Measurements from ENCODE around the gene CLOCK. TPM values are rescaled to one million over a fixed set of nuclear protein-coding genes. Genes with fewer than 3 reads are reported as not detected.

Gene CLOCK
- total and polyA plus RNA-seq, 2 of the 8 experiments (the other 6 are each of a cell fraction or from before 2014, with no cell fraction given) = 7.7 to 24.2 TPM

DNA sequence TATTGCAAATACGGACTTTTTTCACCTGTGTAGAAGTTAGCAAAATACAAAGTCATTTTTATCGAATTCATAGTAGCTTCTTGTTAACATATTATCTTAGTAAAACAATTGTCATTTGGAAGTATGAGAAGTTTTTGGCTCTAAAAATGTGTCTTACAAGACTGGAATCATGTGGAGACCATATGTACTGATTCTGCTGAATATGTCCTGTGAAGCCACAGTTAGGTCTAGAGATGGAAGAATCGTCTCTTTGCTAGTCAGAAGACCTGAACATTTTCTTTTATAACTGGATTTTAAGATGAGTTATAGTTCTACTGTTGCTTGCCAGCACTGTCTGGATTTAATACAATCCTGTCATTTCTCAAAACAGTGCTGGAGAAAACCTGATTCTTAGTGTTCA, 121.9 kb downstream of the CLOCK start:
- no peak overlapping the region for H3K4me2 ChIP-seq (ENCODE audit: insufficient read depth in 1 of 2, low read depth in 2 of 2, low read length in 2 of 2)
- H4K5ac ChIP-seq (ENCODE audit: insufficient read length, low read depth, low read length) = no peak overlapping the region
- 90% methylated on average over 3 of the region's 3 CpGs; no CpG with 5 or more reads in 1 of the 2 experiments for WGBS, 2 experiments (ENCODE audit: extremely low coverage in 1 of 2, insufficient coverage in 1 of 2, insufficient read length in 1 of 2, insufficient replicate concordance in 2 of 2, low coverage in 1 of 2, low lambda C conversion rate in 2 of 2, missing lambda C conversion rate in 1 of 2)
- no peak overlapping the region for H3K23ac ChIP-seq (ENCODE audit: insufficient read length)
- no peak overlapping the region for H3K18ac ChIP-seq (ENCODE audit: extremely low read depth, low read length)
- peaks cover 0 to 5% of the 10 kb centered on the region in 2 experiments for H4K20me1 ChIP-seq (replicated peaks in 1 of 2; ENCODE audit: control insufficient read depth in 1 of 2, insufficient read depth in 2 of 2, low read length in 2 of 2)
- no peaks in the 10 kb centered on the region for H3K4me1 ChIP-seq (replicated peaks in 1 of 4; ENCODE audit: control insufficient read depth in 3 of 4, insufficient read depth in 4 of 4, low read length in 3 of 4)
- no peak for FAIRE-seq
- no peak overlapping the region for H2BK12ac ChIP-seq (ENCODE audit: low read depth, low read length)
- no peaks in the 10 kb centered on the region for H3K27me3 ChIP-seq (replicated peaks in 1 of 4; ENCODE audit: control insufficient read depth in 3 of 4, extremely low read depth in 1 of 4, insufficient read depth in 3 of 4, low read length in 3 of 4)
- no peaks in the 10 kb centered on the region for H3K9me3 ChIP-seq (ENCODE audit: insufficient read depth in 2 of 2, low read depth in 1 of 2, low read length in 1 of 2)
- no peak overlapping the region for H2AK5ac ChIP-seq (ENCODE audit: low read depth, low read length)
- H3K36me3 ChIP-seq (ENCODE audit: control insufficient read depth in 2 of 4, insufficient read depth in 4 of 4, low read length in 3 of 4) = peaks cover 4 to 92% (median 51%) of the 10 kb centered on the region in 4 experiments
- CTCF ChIA-PET (ENCODE audit: partially characterized antibody) = interaction anchor here (1.4 kb wide), 1 partner anchor 78 kb away, joined by 3 read pairs; the partner anchor contains the start of gene SRD5A3
- no peaks in the 10 kb centered on the region; the same call in 1 of the 2 replicates for H3K79me1 ChIP-seq (ENCODE audit: low read depth, low read length)
- H3K4ac ChIP-seq (replicated peaks; ENCODE audit: insufficient read length, low read depth, low read length) = no peak overlapping the region
- DNase-seq (ENCODE audit: low read depth in 1 of 2, low spot score in 2 of 2) = no peak
- no peak overlapping the region for H4K91ac ChIP-seq (replicated peaks; ENCODE audit: insufficient read length, low read length)
- no peak overlapping the region for H4K8ac ChIP-seq (ENCODE audit: extremely low read depth, insufficient read depth, low read length)
- no peak overlapping the region for H2BK15ac ChIP-seq (ENCODE audit: low read length)
- no peaks in the 10 kb centered on the region for H3K23me2 ChIP-seq (ENCODE audit: low read depth, low read length)
- POLR2A ChIA-PET (ENCODE audit: partially characterized antibody) = interaction anchor here (2.0 kb wide), 1 partner anchor 9 kb away, joined by 4 read pairs; no protein-coding TSS in a partner anchor
- no peak overlapping the region for H2BK120ac ChIP-seq (replicated peaks; ENCODE audit: low read depth, low read length)
- H2BK20ac ChIP-seq (ENCODE audit: low read length) = no peak overlapping the region
- no peak overlapping the region for H3K56ac ChIP-seq (replicated peaks; ENCODE audit: insufficient read length, low read depth, low read length)
- no peak overlapping the region for H3K27ac ChIP-seq (ENCODE audit: low read depth, low read length)
- H2BK5ac ChIP-seq (ENCODE audit: low read depth, low read length) = no peak overlapping the region
- peaks cover 0 to 2% of the 10 kb centered on the region in 2 experiments; a peak in 1 of 4 replicates for H3K79me2 ChIP-seq (ENCODE audit: control insufficient read depth in 1 of 2, insufficient read depth in 2 of 2, low read length in 2 of 2)
- no peak overlapping the region for H3K14ac ChIP-seq (ENCODE audit: insufficient read length)
- TF ChIP-seq ATF3 (IDR thresholded peaks at IDR 0.05; ENCODE audit: insufficient read depth, low read depth, low read length) (no peak), EGR1 (IDR thresholded peaks at IDR 0.05; ENCODE audit: borderline replicate concordance, low read depth, low read length) (no peak), POLR2AphosphoS5 (IDR thresholded peaks at IDR 0.05; ENCODE audit: low read depth, low read length) (no peak), BCL11A (IDR thresholded peaks at IDR 0.05; ENCODE audit: low read depth in 2 of 2, low read length in 2 of 2) (no peak), KDM5A (IDR thresholded peaks at IDR 0.05; ENCODE audit: low read length) (no peak), SP2 (IDR thresholded peaks at IDR 0.05; ENCODE audit: low read length) (no peak), CREB1 (IDR thresholded peaks at IDR 0.05) (no peak), JUND (IDR thresholded peaks at IDR 0.05; ENCODE audit: low read length) (no peak)
- TF ChIP-seq, protein P1, sequence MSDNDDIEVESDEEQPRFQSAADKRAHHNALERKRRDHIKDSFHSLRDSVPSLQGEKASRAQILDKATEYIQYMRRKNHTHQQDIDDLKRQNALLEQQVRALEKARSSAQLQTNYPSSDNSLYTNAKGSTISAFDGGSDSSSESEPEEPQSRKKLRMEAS (IDR thresholded peaks at IDR 0.05) = no peak
- no peak overlapping the region for H3K4me3 ChIP-seq (ENCODE audit: extremely low read depth in 1 of 4, insufficient read depth in 2 of 4, low read depth in 3 of 4, low read length in 4 of 4)
- H3K9ac ChIP-seq (replicated peaks in 1 of 4; ENCODE audit: extremely low read depth in 1 of 4, low read depth in 3 of 4, low read length in 3 of 4) = no peak overlapping the region
- H2AFZ ChIP-seq (ENCODE audit: low read length) = no peak overlapping the region

All from H1 (cell line).